Measurements from ENCODE around the gene PACC1.
"Not testable (repeated sequence)": the region's sequence is repeated elsewhere in the genome, so short reads cannot be mapped to it uniquely, and the experiment has no call there.

PACC1 gene

DNA sequence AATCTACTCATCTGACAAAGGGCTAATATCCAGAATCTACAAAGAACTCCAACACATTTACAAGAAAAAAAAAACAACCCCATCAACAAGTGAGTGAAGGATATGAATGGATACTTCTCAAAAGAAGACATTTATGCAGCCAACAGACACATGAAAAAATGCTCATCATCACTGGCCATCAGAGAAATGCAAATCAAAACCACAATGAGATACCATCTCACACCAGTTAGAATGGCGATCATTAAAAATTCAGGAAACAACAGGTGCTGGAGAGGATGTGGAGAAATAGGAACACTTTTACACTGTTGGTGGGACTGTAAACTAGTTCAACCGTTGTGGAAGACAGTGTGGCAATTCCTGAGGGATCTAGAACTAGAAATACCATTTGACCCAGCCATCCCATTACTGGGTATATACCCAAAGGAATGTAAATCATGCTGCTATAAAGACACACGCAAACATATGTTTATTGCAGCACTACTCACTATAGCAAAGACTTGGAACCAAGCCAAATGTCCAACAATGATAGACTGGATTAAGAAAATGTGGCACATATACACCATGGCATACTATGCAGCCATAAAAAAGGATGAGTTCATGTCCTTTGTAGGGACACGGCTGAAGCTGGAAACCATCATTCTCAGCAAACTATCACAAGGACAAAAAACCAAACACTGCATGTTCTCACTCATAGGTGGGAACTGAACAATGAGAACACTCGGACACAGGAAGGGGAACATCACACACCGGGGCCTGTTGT, 18.8 kb downstream of the PACC1 start:
- ATAC-seq: not testable (repeated sequence)

DNA sequence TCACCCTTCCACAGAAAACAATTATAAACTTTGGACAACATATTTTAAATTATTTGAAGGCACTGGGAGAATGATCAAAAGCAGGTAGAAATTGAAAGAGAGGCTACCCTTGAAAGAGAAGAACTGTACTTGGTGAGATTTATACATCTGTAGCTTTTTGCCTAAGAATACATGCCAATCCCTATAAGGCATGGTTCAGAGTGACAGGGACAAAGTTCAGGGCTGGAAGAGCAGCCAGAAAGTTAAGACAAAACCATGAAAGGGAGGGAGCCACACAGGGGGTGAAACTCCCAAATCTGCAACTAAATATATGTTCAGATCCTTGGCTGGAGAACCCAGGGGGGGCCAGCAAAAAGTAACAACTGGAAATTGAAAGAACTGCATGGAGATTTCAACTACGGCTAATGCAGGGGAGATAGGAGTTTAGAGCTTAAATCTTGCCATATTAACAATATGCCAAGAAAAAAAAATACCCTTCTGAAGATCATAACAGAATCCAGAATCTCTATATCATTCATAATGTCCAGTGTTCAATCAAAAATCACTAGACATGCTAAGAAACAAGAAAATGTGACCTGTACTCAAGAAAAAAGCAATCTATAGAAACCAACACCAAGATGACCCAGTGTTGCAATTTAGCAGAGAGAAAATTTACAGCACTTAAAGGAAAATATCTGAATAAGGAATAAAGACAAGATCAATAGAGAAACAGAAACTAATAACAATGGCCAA, 25.5 kb downstream of the PACC1 start:
- no peak for ATAC-seq

DNA sequence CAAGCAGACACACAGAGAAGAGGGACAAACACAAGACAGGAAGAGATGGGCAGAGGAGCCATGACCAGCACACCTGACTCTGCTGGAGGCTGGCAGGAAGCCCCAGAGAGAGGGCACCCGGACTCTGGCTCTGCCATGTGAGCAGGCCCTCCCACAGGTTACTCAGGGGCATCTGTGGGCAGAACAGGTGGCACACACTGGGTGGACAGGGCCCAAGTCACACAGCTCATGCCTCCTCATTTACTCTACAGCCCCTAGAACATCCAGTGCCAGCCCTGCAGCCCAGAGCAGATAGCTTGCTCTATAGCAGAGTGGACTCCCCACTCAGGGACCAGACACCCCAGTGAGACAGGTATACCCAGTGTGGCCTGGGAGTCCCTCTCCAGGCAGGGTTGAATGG, 28.7 kb downstream of the PACC1 start:
- no peak for ATAC-seq

DNA sequence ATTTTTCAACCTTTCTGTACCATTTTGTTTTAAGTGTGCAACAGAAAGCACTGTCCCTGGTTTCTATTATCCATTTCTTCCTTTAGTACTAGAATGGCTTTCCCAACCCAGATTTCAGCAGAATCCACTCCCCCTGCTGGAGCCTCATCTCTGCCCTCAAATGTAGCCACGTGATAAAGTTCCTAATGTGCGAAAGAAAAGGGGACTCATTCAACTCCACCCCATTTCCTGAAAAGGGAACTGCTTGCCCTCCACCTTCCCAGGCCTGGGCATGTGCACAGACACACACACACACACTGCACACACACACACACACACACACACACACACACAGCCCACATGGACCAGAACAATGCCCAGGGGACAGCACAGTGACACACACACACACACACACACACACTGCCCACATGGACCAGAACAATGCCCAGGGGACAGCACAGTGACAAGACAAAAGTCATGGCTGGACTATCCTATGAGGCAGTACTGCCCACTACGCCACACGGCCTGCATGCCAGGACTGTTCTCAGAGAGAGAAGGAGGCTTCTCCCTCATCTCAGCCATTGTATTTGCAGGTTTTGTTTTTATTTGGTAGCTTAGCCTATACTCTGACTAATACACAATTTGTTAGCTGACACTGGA, 33.2 kb downstream of the PACC1 start:
- ATAC-seq: no peak

DNA sequence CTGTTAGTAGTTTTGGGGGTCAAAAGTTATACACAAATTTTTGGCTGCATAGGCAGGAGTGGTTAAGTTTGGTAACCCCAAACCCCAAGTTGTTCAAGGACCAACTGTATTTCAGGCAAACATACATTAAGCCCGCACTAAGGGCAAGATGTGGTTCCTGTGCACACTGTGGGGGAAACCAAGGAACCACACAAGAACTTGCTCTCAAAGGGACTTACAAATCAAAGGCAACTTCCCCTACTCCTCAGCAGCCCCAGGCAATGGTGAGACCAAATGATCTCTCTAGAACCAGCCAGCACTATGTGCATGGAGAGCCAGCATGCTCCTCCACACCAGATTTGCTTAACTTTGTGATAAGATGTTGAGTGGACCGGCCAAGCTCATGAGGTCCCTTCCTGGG, 35.3 kb downstream of the PACC1 start:
- ATAC-seq: no peak

- ATAC-seq: no peak
These were observed 37.0 kb downstream of the PACC1 start for GRCh38 chr1:212377644-212378043.

DNA sequence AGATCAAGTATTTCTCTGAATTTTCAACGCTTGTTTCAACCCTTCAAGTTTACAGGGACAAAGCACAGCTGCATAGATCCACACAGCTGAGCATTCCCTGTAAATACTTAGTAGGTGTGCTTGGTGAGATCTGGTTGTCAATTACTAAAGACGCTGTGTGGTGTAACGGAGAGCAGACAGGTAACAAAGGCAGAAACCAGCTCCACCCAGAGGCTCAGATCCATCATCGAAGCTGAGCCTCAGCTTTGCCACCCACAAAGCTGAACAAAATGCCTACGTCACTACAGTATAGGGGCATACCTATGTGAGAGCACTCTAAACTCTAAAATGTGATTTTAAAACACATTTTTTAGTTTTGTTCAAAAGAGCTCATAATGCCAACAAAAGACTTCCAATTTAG, 38.7 kb downstream of the PACC1 start:
- ATAC-seq: no peak

- peak; percentile 76 to 90 for ATAC-seq
These were observed 46.6 kb downstream of the PACC1 start for GRCh38 chr1:212368073-212368484.

DNA sequence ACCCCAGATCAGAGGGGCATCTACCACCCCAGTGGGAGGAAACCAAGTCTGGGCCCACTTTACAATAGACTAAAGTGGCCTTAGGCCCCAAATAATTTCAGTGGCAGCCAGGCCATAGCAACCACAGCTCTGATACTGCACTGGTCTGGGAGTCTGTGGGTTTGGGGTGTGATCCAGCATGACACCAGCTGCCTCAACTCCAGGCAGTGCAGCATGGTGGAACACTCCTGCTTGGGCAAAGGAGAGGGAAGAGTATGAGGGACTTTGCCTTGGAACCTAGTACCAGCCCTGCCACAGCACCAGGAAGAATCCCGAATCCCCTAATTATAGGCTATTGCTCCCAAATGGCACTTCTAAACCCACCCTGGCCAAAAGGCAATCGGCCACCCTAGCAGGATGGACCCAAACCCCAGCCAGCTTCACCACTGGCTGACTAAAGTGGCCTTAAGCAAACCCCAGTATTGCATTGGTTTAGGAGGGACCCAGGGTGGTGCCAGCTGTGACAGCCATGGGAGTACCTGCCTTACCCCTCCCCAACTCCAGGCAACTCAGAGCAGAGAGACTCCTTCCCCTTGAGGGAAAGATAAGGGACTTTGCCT, 47.1 kb downstream of the PACC1 start:
- ATAC-seq: no peak

DNA sequence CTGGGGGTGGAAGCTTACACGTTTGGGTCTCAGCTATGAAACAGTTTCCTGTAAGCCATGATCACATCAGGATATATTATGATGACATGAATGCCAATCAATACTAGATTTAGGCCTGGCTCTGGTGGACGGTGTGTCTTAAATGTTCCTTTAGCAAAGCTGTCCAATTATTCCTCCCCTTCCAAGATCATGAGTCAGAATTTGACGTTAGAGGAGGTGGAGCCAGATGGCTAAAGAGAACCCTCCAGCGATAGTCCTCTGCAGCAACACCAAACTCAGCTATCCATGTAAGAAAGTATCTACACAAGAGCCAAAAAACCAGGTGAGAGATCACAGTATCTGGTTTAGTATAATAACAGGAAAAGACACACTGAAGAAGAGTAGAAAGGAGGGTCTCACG, 47.8 kb downstream of the PACC1 start:
- no peak for ATAC-seq

GRCh38 chr1:212364985-212365384, 49.7 kb downstream of the PACC1 start:
- ATAC-seq: no peak

DNA sequence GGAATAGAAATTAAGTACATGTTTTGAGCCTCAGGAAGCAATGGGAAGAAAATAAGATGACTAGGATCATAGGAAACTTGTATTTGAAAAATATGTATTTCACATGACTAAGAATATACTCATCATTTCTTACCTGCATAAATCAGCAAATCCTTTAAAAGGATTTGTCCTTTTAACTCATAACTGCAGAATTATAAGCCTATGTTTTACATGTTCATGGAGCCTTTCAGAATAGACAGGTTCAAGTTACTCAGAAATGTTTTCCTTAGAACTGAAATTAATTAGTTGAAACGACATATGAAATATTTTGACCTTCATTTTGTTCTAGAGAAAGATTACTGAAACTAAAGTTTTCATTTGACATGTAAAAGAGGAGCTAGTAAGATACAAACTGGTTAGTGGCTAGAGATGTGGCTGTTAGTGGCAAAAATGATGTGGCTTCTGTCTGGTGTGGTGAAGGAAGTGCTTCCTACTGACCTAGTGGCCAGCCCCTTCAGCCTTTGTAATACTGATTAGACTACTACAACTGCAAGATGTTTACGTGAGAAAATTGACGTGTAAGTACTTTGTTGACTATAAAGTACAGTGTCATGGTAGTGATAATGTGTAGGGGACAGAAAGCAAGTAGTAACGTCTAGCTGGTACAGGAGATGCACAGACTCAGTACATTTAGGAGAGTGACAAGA, 54.7 kb downstream of the PACC1 start:
- ATAC-seq: peak; percentile 55 to 70

DNA sequence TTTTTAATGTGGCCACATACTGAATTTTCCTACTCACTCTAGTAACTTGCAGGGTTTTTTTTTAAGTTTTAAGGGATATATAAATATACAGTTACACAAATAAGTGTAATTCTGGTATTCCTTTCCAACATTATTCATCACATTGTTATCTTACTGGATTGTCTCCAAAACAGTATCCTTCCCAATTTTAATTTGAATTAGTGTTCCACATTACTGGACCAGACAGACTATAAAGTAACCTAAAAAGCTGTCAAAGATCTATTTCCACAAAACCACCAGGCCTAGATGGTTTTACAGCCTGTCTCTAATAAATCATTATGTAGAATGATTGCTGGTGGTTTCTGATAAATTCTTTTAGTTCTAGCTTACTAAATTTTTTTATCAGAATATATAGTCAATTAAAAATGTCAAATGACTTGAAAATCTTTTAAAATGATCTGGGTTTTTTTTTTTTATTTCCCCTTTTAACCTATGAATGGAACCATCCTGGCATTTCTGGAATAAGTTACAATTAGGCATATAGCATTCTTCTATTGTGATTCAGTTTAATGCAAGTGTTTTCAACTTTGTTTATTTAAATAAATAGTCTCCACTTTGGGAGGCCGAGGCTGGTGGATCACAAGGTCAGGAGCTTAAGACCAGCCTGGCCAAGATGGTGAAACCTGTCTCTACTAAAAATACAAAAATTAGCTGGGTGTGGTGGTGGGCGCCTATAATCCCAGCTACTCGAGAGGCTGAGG, 59.3 kb downstream of the PACC1 start:
- no peak for ATAC-seq

DNA sequence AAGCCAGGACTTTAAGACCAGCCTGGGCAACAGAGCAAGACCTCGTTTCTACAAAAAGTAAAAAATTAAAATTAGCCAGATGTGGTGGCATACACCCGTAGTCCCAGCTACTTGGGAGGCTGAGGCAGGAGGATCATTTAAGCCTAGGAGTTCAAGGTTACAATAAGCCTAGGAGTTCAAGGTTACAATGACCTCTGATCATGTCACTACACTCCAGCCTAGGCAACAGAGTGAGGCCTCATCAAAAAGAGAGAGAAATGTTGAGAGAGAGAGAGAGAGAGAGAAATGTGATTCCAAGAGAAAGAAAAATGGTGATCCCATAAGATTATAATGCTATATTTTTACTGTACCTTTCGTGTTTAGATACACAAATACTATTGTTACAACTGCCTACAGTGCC, 60.2 kb downstream of the PACC1 start:
- ATAC-seq: no peak

DNA sequence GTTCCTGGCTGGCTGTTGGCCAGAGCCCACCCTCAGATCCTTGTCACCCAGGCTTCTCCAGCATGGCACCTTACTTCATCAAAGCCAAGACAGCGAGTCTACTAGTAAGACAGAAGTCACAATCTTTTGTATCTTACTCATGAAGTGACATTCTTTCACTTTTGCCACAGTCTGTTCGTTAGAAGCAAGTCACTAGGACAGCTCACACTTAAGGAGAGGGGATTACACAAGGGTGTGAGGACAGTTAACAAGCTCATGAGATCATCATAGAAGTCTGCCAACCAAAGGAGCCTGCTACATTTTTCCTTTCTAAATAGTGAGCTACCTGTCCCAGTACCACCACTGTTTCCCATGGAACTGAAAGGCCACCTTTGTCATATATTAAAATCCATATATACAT, 61.5 kb downstream of the PACC1 start:
- ATAC-seq: no peak

- ATAC-seq: no peak
These were observed 62.9 kb downstream of the PACC1 start for GRCh38 chr1:212351588-212352362.

DNA sequence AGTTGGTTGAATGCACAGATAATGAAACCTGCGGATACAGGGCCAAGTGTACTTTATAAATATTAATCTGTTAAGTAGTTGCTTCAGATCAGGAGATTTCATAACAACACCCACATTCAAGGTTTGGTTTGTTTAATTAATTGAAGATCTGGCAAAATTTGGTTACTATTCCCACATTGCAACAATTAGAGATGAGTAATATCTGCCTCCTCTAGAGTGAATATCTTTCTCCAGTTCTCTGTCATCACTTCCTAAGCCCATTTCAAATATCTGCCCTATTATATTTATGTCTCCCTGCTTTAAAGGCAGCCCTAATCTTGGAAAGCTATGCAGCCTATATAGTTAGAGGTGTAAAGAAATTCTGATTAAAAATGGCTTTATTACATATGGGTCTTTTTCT, 68.1 kb downstream of the PACC1 start:
- no peak for ATAC-seq

DNA sequence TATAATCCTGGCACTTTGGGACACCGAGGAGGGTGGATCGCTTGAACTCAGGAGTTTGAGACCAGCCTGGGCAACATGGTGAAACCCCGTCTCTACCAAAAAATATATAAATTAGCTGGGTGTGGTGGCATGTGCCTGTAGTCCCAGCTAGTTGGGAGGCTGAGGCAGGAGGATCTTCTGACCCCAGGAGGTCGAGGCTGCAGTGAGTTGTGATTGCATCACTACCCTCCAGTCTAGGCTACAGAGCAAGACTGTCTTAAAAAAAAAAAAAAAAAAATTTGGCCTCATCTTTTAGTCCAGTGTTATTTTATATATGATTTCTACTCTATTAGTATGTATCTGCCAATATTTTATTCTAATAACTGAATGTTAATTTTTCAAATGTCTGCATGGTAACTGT, 69.8 kb downstream of the PACC1 start:
- no peak for ATAC-seq

GRCh38 chr1:212341090-212341489, 73.6 kb downstream of the PACC1 start:
- no peak for ATAC-seq

DNA sequence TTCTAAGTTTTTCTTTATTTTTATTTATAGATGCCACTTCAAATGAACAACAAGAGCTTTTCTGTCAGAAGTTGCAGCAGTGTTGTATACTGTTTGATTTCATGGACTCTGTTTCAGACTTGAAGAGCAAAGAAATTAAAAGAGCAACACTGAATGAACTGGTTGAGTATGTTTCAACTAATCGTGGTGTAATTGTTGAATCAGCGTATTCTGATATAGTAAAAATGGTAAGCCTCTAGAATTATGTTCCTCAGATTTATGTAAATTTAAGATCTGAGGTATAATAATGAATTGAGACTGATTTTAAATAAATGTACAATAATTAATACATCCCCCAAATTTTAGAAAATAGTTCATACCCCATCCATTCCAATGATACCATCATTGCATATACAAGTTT, 85.6 kb downstream of the PACC1 start:
- no peak for ATAC-seq

DNA sequence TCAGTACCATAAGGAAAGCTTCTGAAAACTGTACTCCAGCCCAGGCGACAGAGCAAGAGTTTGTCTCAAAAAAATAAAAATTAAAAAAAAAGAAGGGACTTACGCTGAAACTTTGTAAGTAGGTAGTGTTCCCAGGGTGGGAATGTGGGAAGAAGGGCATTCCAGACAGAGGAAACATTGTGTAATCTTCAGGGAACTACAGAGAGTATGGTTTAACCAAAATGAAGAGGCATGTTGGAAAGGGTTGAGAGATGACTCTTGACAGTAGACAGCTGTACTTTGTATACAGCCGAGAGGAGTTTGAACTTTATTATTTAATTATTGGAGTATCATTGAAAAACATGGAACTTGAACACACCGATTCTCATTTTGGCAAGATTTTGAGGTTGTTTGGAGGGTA, 86.4 kb downstream of the PACC1 start:
- ATAC-seq: no peak

Measured in activated CD4-positive, CD25-positive, alpha-beta regulatory T cell treated with anti-CD3 and anti-CD28 coated beads, Interleukin-2, amount 50 U/mL, for 24 hours (primary cell).